Natural killer cell (primary cell): ENCODE data around the gene SSU72. TPM values are rescaled to one million over a fixed set of nuclear protein-coding genes. Genes with fewer than 3 reads are reported as not detected.
A peak's percentile ranks its signal among the peaks of the same experiment; 100 is the strongest.
"Not testable (repeated sequence)": the region's sequence is repeated elsewhere in the genome, so short reads cannot be mapped to it uniquely, and the experiment has no call there.

ENCODE experiments used
- ATAC-seq, 3 donors: fragments of 150-1000 bp in 2 of 3; fragments of 200-7000 bp in 1 of 3; cut with Tn5 transposase; 1 replicate in 1 of 3; 2 replicates in 2 of 3; pipeline ENCODE4 v1.10.0; 2021; ENCODE audit warnings: mild to moderate bottlenecking in 2 of 3, moderate library complexity in 2 of 3
- DNase-seq, 2 donors: peaks; one replicate each; pipeline versions ENCODE4 v3.0.0 to v3.0.0-alpha.2; 2013 to 2021; ENCODE audit warnings: mixed read lengths in 1 of 2
- H3K27ac ChIP-seq: one replicate; pipeline ENCODE4 v1.5.1; 2013; ENCODE audit warnings: mild to moderate bottlenecking, low read length
- H3K27me3 ChIP-seq: one replicate; pipeline ENCODE4 v1.6.1; 2013; ENCODE audit warnings: low read length; ENCODE audit not compliant: control insufficient read depth, insufficient read depth
- H3K36me3 ChIP-seq: one replicate; pipeline ENCODE4 v1.6.1; 2013; ENCODE audit warnings: low read length; ENCODE audit not compliant: control insufficient read depth, insufficient read depth
- H3K4me1 ChIP-seq: one replicate; pipeline ENCODE4 v1.6.1; 2013; ENCODE audit warnings: low read length; ENCODE audit not compliant: control insufficient read depth, insufficient read depth
- H3K4me3 ChIP-seq: one replicate; pipeline ENCODE4 v1.5.1; 2013; ENCODE audit warnings: low read length
- H3K9me3 ChIP-seq: one replicate; pipeline ENCODE4 v1.6.1; 2013; ENCODE audit warnings: low read length; ENCODE audit not compliant: control insufficient read depth, insufficient read depth
- H3K27ac Mint-ChIP-seq, 2 donors: one replicate each; pipeline ENCODE4 v1.8.0; 2022; ENCODE audit warnings: mild to moderate bottlenecking in 2 of 2, mixed read lengths in 2 of 2, moderate library complexity in 1 of 2
- H3K27me3 Mint-ChIP-seq, 2 donors: one replicate each; pipeline ENCODE4 v1.8.0; 2022; ENCODE audit warnings: low read depth in 2 of 2, mixed read lengths in 2 of 2
- H3K36me3 Mint-ChIP-seq: one replicate; pipeline ENCODE4 v1.8.0; 2022; ENCODE audit warnings: mixed read lengths
- H3K4me1 Mint-ChIP-seq, 2 donors: one replicate each; pipeline ENCODE4 v1.8.0; 2022; ENCODE audit warnings: mixed read lengths in 2 of 2
- H3K4me3 Mint-ChIP-seq: one replicate; pipeline ENCODE4 v1.8.0; 2022; ENCODE audit warnings: mild to moderate bottlenecking, moderate library complexity, mixed read lengths
- H3K9me3 Mint-ChIP-seq, 2 donors: one replicate each; pipeline ENCODE4 v1.8.0; 2022; ENCODE audit warnings: mixed read lengths in 2 of 2
- WGBS: methylation state at CpG from one replicate; pipeline ENCODE4 v1.1.7; 2013; ENCODE audit warnings: missing lambda C conversion rate; ENCODE audit not compliant: insufficient coverage; 5-methylcytosine and 5-hydroxymethylcytosine counted together
- intact Hi-C: fragments of 100-400 bp; cut with micrococcal nuclease; formaldehyde crosslinking; loops from one replicate; pipeline ENCODE4 v1.14.2; 2022
- total RNA-seq, 4 donors: library from RNA; stranded (reverse); fragments of 120-200 nt in 1 of 4; gene quantifications; one replicate each; pipeline versions ENCODE4 v1.2.3 to v1.2.4, GENCODE V29; 2013 to 2022
- TF ChIP-seq, protein P1 (sequence below): fragments of 200-600 bp; IDR thresholded peaks from one replicate; pipeline ENCODE4 v1.8.0; 2022; ENCODE audit warnings: antibody characterized with exemption

Gene SSU72
- total RNA-seq, 3 donors from 2014 or later (not counting 1 experiment from before 2014, with no cell fraction given): 87.5 to 107 (median 93.9) TPM

DNA sequence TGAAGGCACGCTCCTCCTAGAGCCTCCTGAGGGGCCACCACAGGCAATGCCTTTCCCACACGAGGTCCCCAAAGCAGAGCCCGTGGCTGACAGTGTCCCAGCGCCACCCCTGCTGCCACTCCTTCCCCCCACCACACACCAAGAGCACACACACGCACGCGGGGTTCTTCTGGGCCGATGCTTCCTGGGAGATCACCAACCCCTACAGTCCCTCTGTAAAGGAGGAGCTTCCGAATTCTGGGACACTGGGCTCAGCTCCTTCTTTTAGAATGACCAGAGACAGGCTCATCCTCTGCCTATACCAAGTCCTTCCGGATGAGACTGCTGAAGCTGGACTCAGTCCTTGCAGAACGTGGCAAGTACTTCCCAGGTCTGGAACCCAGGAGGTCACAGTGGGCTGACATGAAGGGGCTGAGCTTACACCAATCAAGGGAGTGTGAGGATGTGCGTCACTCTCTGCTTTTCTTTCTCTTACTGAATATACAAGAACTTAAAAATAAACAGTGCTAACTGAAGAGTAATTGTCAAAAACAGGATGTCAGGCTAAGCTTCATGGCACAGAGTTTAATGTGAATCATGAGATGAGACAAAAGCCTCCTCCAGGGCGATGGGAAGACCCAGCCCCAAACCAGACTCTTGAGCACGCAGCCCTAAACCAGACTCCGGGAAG is 12.7 kb downstream of the SSU72 start:
- TF ChIP-seq, protein P1, sequence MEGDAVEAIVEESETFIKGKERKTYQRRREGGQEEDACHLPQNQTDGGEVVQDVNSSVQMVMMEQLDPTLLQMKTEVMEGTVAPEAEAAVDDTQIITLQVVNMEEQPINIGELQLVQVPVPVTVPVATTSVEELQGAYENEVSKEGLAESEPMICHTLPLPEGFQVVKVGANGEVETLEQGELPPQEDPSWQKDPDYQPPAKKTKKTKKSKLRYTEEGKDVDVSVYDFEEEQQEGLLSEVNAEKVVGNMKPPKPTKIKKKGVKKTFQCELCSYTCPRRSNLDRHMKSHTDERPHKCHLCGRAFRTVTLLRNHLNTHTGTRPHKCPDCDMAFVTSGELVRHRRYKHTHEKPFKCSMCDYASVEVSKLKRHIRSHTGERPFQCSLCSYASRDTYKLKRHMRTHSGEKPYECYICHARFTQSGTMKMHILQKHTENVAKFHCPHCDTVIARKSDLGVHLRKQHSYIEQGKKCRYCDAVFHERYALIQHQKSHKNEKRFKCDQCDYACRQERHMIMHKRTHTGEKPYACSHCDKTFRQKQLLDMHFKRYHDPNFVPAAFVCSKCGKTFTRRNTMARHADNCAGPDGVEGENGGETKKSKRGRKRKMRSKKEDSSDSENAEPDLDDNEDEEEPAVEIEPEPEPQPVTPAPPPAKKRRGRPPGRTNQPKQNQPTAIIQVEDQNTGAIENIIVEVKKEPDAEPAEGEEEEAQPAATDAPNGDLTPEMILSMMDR: no peak
- DNase-seq (no peak), ATAC-seq (no peak)
- Histone ChIP-seq H3K27ac (no peak overlapping the region), H3K4me3 (no peak overlapping the region), H3K27me3 (no peaks in the 10 kb centered on the region), H3K4me1 (peaks cover 3% of the 10 kb centered on the region), H3K9me3 (no peaks in the 10 kb centered on the region), H3K36me3 (peaks cover 42% of the 10 kb centered on the region)
- intact Hi-C loops: no loop called here
- Mint-ChIP-seq H3K36me3 (no peaks in the 10 kb centered on the region), H3K4me1 (peaks cover 16 to 31% of the 10 kb centered on the region in 2 donors), H3K27ac (peak overlapping the region; percentile 41 to 60), H3K9me3 (no peaks in the 10 kb centered on the region), H3K4me3 (no peak overlapping the region), H3K27me3 (no peaks in the 10 kb centered on the region)
- 96% methylated on average over 15 of the region's 15 CpGs for WGBS

DNA sequence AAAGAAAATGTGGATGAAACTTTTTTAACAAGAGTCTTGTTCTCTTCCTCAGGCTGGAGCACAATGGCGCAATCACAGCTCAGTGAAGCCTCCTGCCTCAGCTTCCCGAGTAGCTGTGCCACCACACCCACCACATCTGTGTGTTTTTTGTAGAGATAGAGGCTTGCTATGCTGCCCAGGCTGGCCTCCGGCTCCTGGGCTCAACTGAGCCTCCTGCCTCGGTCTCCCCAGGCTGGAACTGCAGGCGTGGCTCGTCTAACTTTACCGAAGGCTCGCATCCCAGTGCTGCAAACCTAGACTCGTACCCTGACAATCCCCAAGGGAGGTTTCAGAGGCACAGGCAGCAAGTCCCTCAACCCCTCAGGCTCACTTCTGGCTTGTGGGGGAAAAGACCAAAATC is 14.5 kb downstream of the SSU72 start:
- Histone ChIP-seq H3K9me3 (no peaks in the 10 kb centered on the region), H3K4me1 (no peaks in the 10 kb centered on the region), H3K4me3 (no peak overlapping the region), H3K27me3 (no peaks in the 10 kb centered on the region), H3K27ac (no peak overlapping the region), H3K36me3 (peaks cover 42% of the 10 kb centered on the region)
- TF ChIP-seq, protein P1: no peak
- no peaks in the 10 kb centered on the region for H3K27me3 Mint-ChIP-seq
- DNase-seq (no peak), ATAC-seq (no peak)
- no peaks in the 10 kb centered on the region for H3K9me3 Mint-ChIP-seq
- no peak overlapping the region for H3K4me3 Mint-ChIP-seq
- intact Hi-C loops: no loop called here
- 90% methylated on average over 9 of the region's 9 CpGs for WGBS
- no peaks in the 10 kb centered on the region for H3K36me3 Mint-ChIP-seq
- H3K27ac Mint-ChIP-seq: no peak overlapping the region
- peaks cover 14 to 24% of the 10 kb centered on the region in 2 donors for H3K4me1 Mint-ChIP-seq

DNA sequence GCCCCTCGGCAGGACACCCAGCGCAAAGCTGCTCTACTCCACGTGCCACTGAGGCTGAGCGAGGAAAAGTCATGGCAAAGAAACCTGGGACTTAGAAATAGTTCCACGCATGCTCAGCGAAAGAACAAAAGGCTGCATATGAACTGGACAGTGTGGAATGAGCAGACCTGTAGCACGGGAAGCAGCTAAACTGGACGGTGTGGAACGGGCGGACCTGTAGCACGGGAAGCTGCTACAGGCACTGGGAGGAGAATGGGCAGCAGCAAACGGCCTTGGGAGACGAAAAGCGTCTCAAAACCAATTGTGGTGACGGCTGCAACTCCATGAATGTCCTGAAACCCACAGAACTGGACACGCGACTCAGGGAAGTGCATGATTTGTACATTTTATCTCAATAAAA is 15.6 kb downstream of the SSU72 start:
- peak overlapping the region; percentile 31 to 45 for H3K27ac Mint-ChIP-seq
- intact Hi-C loops: no loop called here
- no peaks in the 10 kb centered on the region for H3K9me3 Mint-ChIP-seq
- Histone ChIP-seq H3K27me3 (no peaks in the 10 kb centered on the region), H3K27ac (no peak overlapping the region), H3K36me3 (peaks cover 34% of the 10 kb centered on the region), H3K4me3 (no peak overlapping the region), H3K9me3 (no peaks in the 10 kb centered on the region), H3K4me1 (peaks cover 3% of the 10 kb centered on the region)
- TF ChIP-seq, protein P1: no peak
- DNase-seq (no peak), ATAC-seq (no peak)
- WGBS: 96% methylated on average over 17 of the region's 17 CpGs
- peaks cover 5 to 15% of the 10 kb centered on the region in 2 donors for H3K4me1 Mint-ChIP-seq
- no peaks in the 10 kb centered on the region for H3K27me3 Mint-ChIP-seq
- no peak overlapping the region for H3K4me3 Mint-ChIP-seq
- no peaks in the 10 kb centered on the region for H3K36me3 Mint-ChIP-seq

DNA sequence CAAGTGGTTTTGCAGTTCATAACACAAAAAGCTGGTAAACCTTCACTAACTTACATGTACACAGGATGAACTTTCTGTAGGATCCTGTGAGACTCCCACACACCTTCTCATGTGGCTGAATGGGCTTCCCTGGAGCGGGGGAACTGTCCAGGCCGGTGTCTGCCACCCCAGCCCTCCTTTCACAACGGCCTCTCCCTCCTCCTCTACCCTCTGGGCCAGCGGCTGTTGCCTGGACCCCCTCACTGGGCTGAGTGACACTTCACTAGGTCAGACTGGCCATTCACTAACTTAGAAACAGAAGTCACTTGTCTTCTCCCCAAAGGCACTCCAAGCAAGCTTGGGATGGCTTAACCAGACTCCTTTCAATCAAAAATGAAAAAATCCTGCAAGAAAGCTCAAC is 16.1 kb downstream of the SSU72 start:
- H3K36me3 Mint-ChIP-seq: no peaks in the 10 kb centered on the region

DNA sequence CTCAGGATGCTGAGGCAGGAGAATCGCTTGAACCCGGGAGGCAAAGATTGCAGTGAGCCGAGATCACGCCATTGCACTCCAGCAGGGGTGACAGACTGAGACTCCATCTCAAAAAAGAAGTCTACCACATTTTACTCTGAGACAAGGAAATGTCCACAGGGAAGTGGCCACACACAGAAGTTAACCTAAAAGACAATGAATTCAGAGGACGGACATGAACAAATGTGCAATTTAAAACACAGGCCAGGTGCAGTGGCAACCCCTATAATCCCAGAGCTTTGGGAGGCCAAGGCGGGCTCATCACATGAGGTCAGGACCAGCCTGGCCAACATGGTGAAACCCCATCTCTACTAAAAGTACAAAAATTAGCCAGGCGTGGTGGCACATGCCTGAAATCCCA is 17.0 kb downstream of the SSU72 start:
- H3K9me3 ChIP-seq, H3K9me3 Mint-ChIP-seq, H3K27me3 Mint-ChIP-seq, H3K27me3 ChIP-seq, ATAC-seq, H3K4me3 ChIP-seq, H3K4me3 Mint-ChIP-seq, DNase-seq, intact Hi-C loops, H3K4me1 ChIP-seq, H3K27ac ChIP-seq, H3K36me3 Mint-ChIP-seq: not testable (repeated sequence)
- peaks cover 22% of the 10 kb centered on the region for H3K36me3 ChIP-seq
- WGBS: 92% methylated on average over 7 of the region's 7 CpGs
- peaks cover 5 to 20% of the 10 kb centered on the region in 2 donors for H3K4me1 Mint-ChIP-seq
- H3K27ac Mint-ChIP-seq: peak overlapping the region in 1 of 2 donors; percentile 45

More for the DNA sequence above, 16.1 kb downstream of the SSU72 start:
- no peaks in the 10 kb centered on the region for H3K9me3 ChIP-seq
- H3K4me3 ChIP-seq: no peak overlapping the region
- ATAC-seq: no peak
- no peak for DNase-seq
- TF ChIP-seq, protein P1: no peak
- H3K27ac Mint-ChIP-seq: peak overlapping the region; percentile 31 to 45
- H3K4me3 Mint-ChIP-seq: no peak overlapping the region
- intact Hi-C loops: no loop called here
- H3K36me3 ChIP-seq: peaks cover 30% of the 10 kb centered on the region
- H3K4me1 ChIP-seq: peaks cover 6% of the 10 kb centered on the region
- H3K27me3 Mint-ChIP-seq: no peaks in the 10 kb centered on the region
- no peak overlapping the region for H3K27ac ChIP-seq
- 67% methylated on average over 4 of the region's 4 CpGs for WGBS
- H3K9me3 Mint-ChIP-seq: no peaks in the 10 kb centered on the region
- peaks cover 5 to 20% of the 10 kb centered on the region in 2 donors for H3K4me1 Mint-ChIP-seq
- no peaks in the 10 kb centered on the region for H3K27me3 ChIP-seq
